ENCODE data around the gene CLEC1A. TPM values are rescaled to one million over a fixed set of nuclear protein-coding genes. Genes with fewer than 3 reads are reported as not detected.

CLEC1A gene
- total and polyA plus RNA-seq, 10 donors, result 1.5 to 12.4 (median 7.4) TPM

DNA sequence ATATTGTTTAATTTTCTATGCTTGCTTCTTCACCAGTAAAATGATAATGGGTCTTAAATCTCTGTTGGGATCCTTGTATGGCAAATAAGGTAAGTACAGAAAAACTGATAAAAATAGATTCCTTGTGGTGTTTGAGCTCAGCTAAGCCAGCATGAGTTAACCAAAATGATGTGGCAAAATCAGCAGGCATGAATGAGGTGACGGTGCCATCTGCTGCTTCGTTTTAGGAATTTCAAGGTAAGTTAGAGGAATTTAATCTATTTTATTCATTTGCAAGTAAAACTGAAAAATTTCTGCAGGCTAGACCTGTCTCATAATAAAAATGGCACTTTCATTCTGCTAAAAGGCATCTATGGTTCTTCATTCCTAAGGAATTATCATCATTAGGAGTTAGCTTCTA, 41.2 kb upstream of the CLEC1A start:
- DNase-seq, result no peak
- no peak overlapping the region for H3K27ac ChIP-seq
- H3K9me3 ChIP-seq, result no peaks in the 10 kb centered on the region
- peaks cover 0 to 9% (median 2%) of the 10 kb centered on the region in 6 donors for H3K4me1 ChIP-seq
- no peaks in the 10 kb centered on the region for H3K36me3 ChIP-seq
- intact Hi-C loops (cut with DNase I; ENCODE audit: low total_unique reads), result no loop called here
- H3K4me3 ChIP-seq, result no peak overlapping the region
- 5 to 9% (median 6%) methylated on average over 2 of the region's 2 CpGs for WGBS, 5 donors
- peaks cover 0 to 24% (median 0%) of the 10 kb centered on the region in 7 donors for H3K27me3 ChIP-seq (replicated peaks in 1 of 7)
- no peak for TF ChIP-seq POLR2AphosphoS5 (IDR thresholded peaks at IDR 0.05)
- peak; percentile 25 to 77 (median 56) for TF ChIP-seq CTCF (IDR thresholded peaks at IDR 0.05 in 8 of 11, conservative IDR thresholded peaks at IDR 0.05 in 3 of 11)

DNA sequence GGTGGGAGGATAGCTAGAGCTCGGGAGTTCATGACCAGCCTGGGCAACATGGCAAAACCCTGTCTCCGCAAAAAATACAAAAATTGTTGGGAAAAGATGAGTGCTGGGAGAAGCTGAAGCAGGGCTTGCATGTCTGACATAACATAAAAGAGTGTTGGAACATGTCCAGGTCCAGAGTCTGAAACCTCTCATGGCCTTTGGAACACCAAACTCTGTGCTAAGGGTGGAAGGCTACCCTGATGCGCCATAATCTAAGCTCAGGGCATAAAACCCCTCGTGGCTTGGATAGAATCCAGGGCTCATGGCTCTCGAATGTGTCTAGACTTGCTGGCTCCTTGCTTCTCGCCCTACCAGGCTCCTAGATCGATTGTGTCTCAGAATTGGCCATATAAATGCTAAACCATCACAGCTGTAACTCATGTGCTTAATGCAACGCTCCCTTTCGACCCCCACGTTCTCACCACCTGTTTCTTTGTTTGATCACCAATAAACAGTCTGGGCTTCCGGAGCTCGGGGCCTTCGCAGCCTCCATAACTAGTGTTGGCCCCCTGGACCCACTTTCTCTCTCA, 37.9 kb upstream of the CLEC1A start:
- intact Hi-C loops (cut with DNase I; ENCODE audit: low total_unique reads), result loop anchor here (5.0 kb wide), 1 partner anchor 104 kb away; the partner anchor contains the start of gene CLEC9A
- no peak for TF ChIP-seq POLR2AphosphoS5 (IDR thresholded peaks at IDR 0.05)
- no peak for TF ChIP-seq CTCF (IDR thresholded peaks at IDR 0.05 in 8 of 11, conservative IDR thresholded peaks at IDR 0.05 in 3 of 11)
- TF ChIP-seq POLR2A (IDR thresholded peaks at IDR 0.05), result no peak
- WGBS, 5 donors, result 78 to 91% (median 82%) methylated on average over 13 of the region's 13 CpGs
- Histone ChIP-seq H3K4me1 (peaks cover 0 to 10% (median 2%) of the 10 kb centered on the region in 6 donors), H3K27me3 (replicated peaks in 1 of 7) (peaks cover 0 to 26% (median 0%) of the 10 kb centered on the region in 7 donors), H3K9me3 (no peaks in the 10 kb centered on the region), H3K4me3 (no peak overlapping the region), H3K27ac (no peak overlapping the region), H3K36me3 (no peaks in the 10 kb centered on the region)
- no peak for DNase-seq

- no peaks in the 10 kb centered on the region for H3K9me3 ChIP-seq
- H3K36me3 ChIP-seq, result no peaks in the 10 kb centered on the region
- 74 to 88% (median 78%) methylated on average over 4 of the region's 4 CpGs for WGBS, 5 donors
- peaks cover 0 to 22% (median 0%) of the 10 kb centered on the region in 7 donors for H3K27me3 ChIP-seq (replicated peaks in 1 of 7)
- TF ChIP-seq POLR2A (IDR thresholded peaks at IDR 0.05) (no peak), CTCF (IDR thresholded peaks at IDR 0.05 in 8 of 11, conservative IDR thresholded peaks at IDR 0.05 in 3 of 11) (no peak), POLR2AphosphoS5 (IDR thresholded peaks at IDR 0.05) (no peak)
- peaks cover 0 to 26% (median 14%) of the 10 kb centered on the region in 6 donors for H3K4me1 ChIP-seq
- no peak overlapping the region for H3K27ac ChIP-seq
- intact Hi-C loops (cut with DNase I; ENCODE audit: low total_unique reads), result loop anchor here (5.0 kb wide), 1 partner anchor 103 kb away; the partner anchor contains the start of gene CLEC9A
- no peak for DNase-seq
- H3K4me3 ChIP-seq, result no peak overlapping the region
Observed at GRCh38 chr12:10135126-10135525, 36.3 kb upstream of the CLEC1A start.

DNA sequence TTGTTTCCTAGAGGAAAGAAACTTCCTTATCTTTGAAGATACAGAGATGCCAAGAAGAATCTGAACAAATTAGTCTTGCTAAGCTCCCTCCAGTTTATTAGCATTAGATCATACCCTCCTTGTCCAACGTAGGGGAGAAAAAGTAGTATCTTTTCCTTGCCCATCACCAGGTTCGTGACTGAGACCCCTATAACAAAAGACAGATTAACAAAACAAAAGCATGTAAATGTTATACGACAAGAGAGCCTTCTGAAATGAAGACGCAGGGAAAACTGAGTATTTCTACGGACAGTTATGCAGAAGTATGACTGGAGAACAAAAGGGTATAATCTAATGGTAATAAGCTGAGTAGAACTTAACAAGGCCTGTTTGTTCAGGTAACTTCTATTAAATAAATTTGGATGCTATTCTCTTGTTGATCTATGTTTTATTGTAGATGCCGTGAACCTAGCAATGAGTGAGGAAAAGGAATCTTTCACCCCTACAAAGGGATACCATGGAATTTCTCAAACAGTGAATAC, 34.1 kb upstream of the CLEC1A start:
- intact Hi-C loops (cut with DNase I; ENCODE audit: low total_unique reads), result no loop called here
- Histone ChIP-seq H3K9me3 (no peaks in the 10 kb centered on the region), H3K4me3 (no peak overlapping the region), H3K27me3 (replicated peaks in 1 of 7) (peaks cover 0 to 39% (median 0%) of the 10 kb centered on the region in 7 donors), H3K4me1 (peaks cover 0 to 28% (median 18%) of the 10 kb centered on the region in 6 donors), H3K36me3 (no peaks in the 10 kb centered on the region), H3K27ac (no peak overlapping the region)
- no peak for TF ChIP-seq POLR2A (IDR thresholded peaks at IDR 0.05)
- no peak for TF ChIP-seq CTCF (IDR thresholded peaks at IDR 0.05 in 8 of 11, conservative IDR thresholded peaks at IDR 0.05 in 3 of 11)
- no peak for TF ChIP-seq POLR2AphosphoS5 (IDR thresholded peaks at IDR 0.05)
- no peak for DNase-seq
- WGBS, 5 donors, result 80 to 92% (median 90%) methylated on average over 6 of the region's 6 CpGs

Measured in spleen (tissue), 11 donors.